HepG2 (cell line): ENCODE data around the gene PNPLA2. TPM values are rescaled to one million over a fixed set of nuclear protein-coding genes. Genes with fewer than 3 reads are reported as not detected.

Experiments used
- ATF1 ChIP-seq: IDR thresholded peaks from 2 replicates; pipeline ENCODE4 v1.6.1; 2016; ENCODE audit warnings: mild to moderate bottlenecking, control low read depth
- ATF6 ChIP-seq: sonication (generic); formaldehyde crosslinking; conservative IDR thresholded peaks from 2 replicates; pipeline ENCODE4 v1.4.0; 2020; ENCODE audit warnings: missing genetic modification reagents
- BRD4 ChIP-seq: sonication (generic); formaldehyde crosslinking; IDR thresholded peaks from 2 replicates; pipeline ENCODE4 v1.4.0; 2020; ENCODE audit warnings: missing genetic modification reagents
- GABPA ChIP-seq, 2 experiments: IDR thresholded peaks; 2 replicates each; pipeline ENCODE4 v1.6.1; 2011 to 2016; ENCODE audit warnings: low read depth in 2 of 2, low read length in 1 of 2, missing biosample characterization in 1 of 2, missing genetic modification characterization in 1 of 2
- HIC2 ChIP-seq: sonication (generic); formaldehyde crosslinking; IDR thresholded peaks from 2 replicates; pipeline ENCODE4 v1.9.0; 2022; ENCODE audit warnings: low read depth, missing genetic modification reagents
- HNRNPL ChIP-seq: fragments of 200-400 bp; formaldehyde crosslinking; IDR thresholded peaks from 2 replicates; pipeline ENCODE4 v1.6.1; 2017; ENCODE audit warnings: mild to moderate bottlenecking, low read depth, low read length
- KLF13 ChIP-seq: sonication (generic); formaldehyde crosslinking; IDR thresholded peaks from 2 replicates; pipeline ENCODE4 v1.4.0; 2020; ENCODE audit warnings: mild to moderate bottlenecking, missing genetic modification reagents
- KLF9 ChIP-seq: IDR thresholded peaks from 2 replicates; pipeline ENCODE4 v1.6.1; 2016; ENCODE audit warnings: low read depth
- NFATC3 ChIP-seq: sonication (generic); formaldehyde crosslinking; IDR thresholded peaks from 2 replicates; pipeline ENCODE4 v1.5.1; 2020; ENCODE audit warnings: mild to moderate bottlenecking, missing genetic modification reagents
- PBX3 ChIP-seq: sonication (generic); formaldehyde crosslinking; IDR thresholded peaks from 2 replicates; pipeline ENCODE4 v1.8.1; 2023; ENCODE audit warnings: missing genetic modification reagents, inconsistent platforms, borderline replicate concordance
- RBAK ChIP-seq: sonication (generic); formaldehyde crosslinking; IDR thresholded peaks from 2 replicates; pipeline ENCODE4 v1.5.1; 2020; ENCODE audit warnings: mild to moderate bottlenecking, missing genetic modification reagents
- RBFOX2 ChIP-seq: fragments of 200-400 bp; formaldehyde crosslinking; IDR thresholded peaks from 2 replicates; pipeline ENCODE4 v1.6.1; 2017; ENCODE audit warnings: low read depth, mild to moderate bottlenecking, low read length
- RBM22 ChIP-seq: fragments of 200-400 bp; formaldehyde crosslinking; optimal IDR thresholded peaks from 2 replicates; pipeline ENCODE3; 2017; ENCODE audit warnings: mild to moderate bottlenecking, low read length, moderate library complexity
- REXO4 ChIP-seq: sonication (generic); formaldehyde crosslinking; IDR thresholded peaks from 2 replicates; pipeline ENCODE4 v1.8.0; 2022; ENCODE audit warnings: missing genetic modification reagents, mild to moderate bottlenecking, borderline replicate concordance
- RFX5 ChIP-seq: IDR thresholded peaks from 2 replicates; pipeline ENCODE4 v1.6.1; 2011; ENCODE audit warnings: low read depth, low read length, improper control_type of control experiment
- TERF1 ChIP-seq: sonication (generic); formaldehyde crosslinking; IDR thresholded peaks from 2 replicates; pipeline ENCODE4 v1.8.0; 2022; ENCODE audit warnings: mild to moderate bottlenecking, missing genetic modification reagents, moderate library complexity
- ZNF674 ChIP-seq: sonication (generic); formaldehyde crosslinking; IDR thresholded peaks from 2 replicates; pipeline ENCODE4 v1.5.0; 2020; ENCODE audit warnings: low read depth, mild to moderate bottlenecking, missing genetic modification reagents
- ZNF704 ChIP-seq: sonication (generic); formaldehyde crosslinking; IDR thresholded peaks from 2 replicates; pipeline ENCODE4 v1.8.1; 2023; ENCODE audit warnings: mild to moderate bottlenecking, inconsistent platforms, moderate library complexity, missing genetic modification reagents, borderline replicate concordance
- polyA plus RNA-seq, 8 experiments: library from polyadenylated mRNA; depleted of rRNA in 3 of 8; stranded (reverse) in 7 of 8; unstranded in 1 of 8; fragments of >200 nt; fragmentation: Illumina TruSeq in 4 of 8; extraction: Trizol in 4 of 8; gene quantifications; 2 replicates each; pipeline versions ENCODE4 v1.2.1 to v1.2.3, GENCODE V29; 2011 to 2016; ENCODE audit warnings: low read depth in 4 of 8, missing spikeins in 1 of 8, mixed read lengths in 1 of 8; ENCODE audit not compliant: insufficient read depth in 1 of 8
- total RNA-seq, 5 experiments: library from RNA; depleted of rRNA; stranded (reverse); fragments of >200 nt; fragmentation: Illumina TruSeq; extraction: Trizol; gene quantifications; 2 replicates each; pipeline ENCODE4 v1.2.3, GENCODE V29; 2016; ENCODE audit warnings: low read depth in 1 of 5

Gene PNPLA2
- total and polyA plus RNA-seq, 2 of the 13 experiments (the other 11 are each of a cell fraction or from before 2014, with no cell fraction given): 10.5 to 43.2 TPM

- peak; percentile 80 for TF ChIP-seq RFX5
- no peak for TF ChIP-seq RBAK
- TF ChIP-seq KLF13 (CRISPR knock-in tag): 0 out of 2 replicates have a peak, but pooled peaks have one; percentile 30
- peak; percentile 99 for TF ChIP-seq RBFOX2
- TF ChIP-seq GABPA (IDR thresholded peaks at IDR 0.05; ENCODE audit: low read depth, low read length): no peak
- peak; percentile 92 for TF ChIP-seq GABPA (CRISPR knock-in tag; IDR thresholded peaks at IDR 0.05; ENCODE audit: low read depth)
- peak; percentile 98 for TF ChIP-seq ATF1
- no peak for TF ChIP-seq TERF1 (CRISPR knock-in tag)
- TF ChIP-seq RBM22: peak; percentile 68
- no peak for TF ChIP-seq KLF9 (CRISPR knock-in tag)
- no peak for TF ChIP-seq NFATC3
- peak; percentile 56; the same call in 1 of the 2 replicates for TF ChIP-seq HIC2 (CRISPR knock-in tag)
- no peak for TF ChIP-seq REXO4 (CRISPR knock-in tag)
- 0 out of 2 replicates have a peak, but pooled peaks have one; percentile 50 for TF ChIP-seq HNRNPL
- TF ChIP-seq ATF6 (CRISPR knock-in tag): 0 out of 2 replicates have a peak, but pooled peaks have one; percentile 61
- TF ChIP-seq BRD4: no peak; the same call in none of the 2 replicates
- no peak for TF ChIP-seq ZNF674
- TF ChIP-seq PBX3 (CRISPR knock-in tag): no peak
- TF ChIP-seq ZNF704 (CRISPR knock-in tag): peak; percentile 25; the same call in 1 of the 2 replicates
Measured at GRCh38 chr11:809287-810039, 9.3 kb upstream of the PNPLA2 start, which contains the start of gene RPLP2 (continued).
